Measurements from ENCODE around the gene IQSEC1. TPM values are rescaled to one million over a fixed set of nuclear protein-coding genes. Genes with fewer than 3 reads are reported as not detected.
A peak's percentile ranks its signal among the peaks of the same experiment; 100 is the strongest.

The IQSEC1 gene
- polyA plus RNA-seq, 4 donors = 27.2 to 45.5 (median 34.7) TPM

DNA sequence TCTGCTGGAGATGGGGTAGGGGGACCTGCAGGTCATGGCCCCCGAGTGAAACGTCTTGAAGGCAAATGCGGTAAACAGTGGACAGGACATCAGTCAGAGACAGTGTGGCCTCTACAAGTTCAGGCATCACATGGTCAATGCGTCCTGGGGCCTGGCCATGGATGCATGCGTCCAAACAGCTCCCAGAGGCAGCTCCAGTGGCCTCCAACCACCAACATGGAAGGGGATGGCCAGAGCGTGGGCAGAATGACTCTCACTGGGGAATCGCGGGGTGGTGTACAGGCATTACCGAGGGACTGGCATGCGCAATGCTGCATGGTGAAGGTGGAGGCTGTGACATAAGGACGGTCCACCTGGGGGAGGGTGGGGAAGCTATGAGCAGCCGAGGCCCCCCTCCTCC, 35.6 kb upstream of the IQSEC1 start:
- DNase-seq (ENCODE audit: low read depth in 4 of 4, low spot score in 3 of 4) = no peak

DNA sequence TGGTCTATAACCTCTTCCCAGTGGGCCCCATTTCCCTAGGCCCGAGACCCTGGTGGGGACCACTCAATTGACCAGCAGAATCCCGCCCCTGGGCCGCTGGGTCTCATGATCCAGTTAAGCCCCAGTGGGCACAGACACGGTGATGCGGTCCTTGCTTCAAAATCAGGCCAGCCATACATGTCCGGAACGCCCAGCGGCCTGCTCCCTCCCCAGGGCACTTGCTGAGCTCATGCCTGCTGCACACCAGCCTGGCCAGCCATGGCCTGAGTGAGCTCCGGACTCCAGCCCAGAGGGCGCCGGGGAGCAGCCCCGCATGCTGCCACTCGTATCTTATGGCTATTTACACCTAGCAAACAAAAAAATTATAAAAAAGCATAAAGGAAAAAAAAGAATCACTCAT, 34.4 kb upstream of the IQSEC1 start:
- DNase-seq (ENCODE audit: low read depth in 4 of 4, low spot score in 3 of 4) = no peak

DNA sequence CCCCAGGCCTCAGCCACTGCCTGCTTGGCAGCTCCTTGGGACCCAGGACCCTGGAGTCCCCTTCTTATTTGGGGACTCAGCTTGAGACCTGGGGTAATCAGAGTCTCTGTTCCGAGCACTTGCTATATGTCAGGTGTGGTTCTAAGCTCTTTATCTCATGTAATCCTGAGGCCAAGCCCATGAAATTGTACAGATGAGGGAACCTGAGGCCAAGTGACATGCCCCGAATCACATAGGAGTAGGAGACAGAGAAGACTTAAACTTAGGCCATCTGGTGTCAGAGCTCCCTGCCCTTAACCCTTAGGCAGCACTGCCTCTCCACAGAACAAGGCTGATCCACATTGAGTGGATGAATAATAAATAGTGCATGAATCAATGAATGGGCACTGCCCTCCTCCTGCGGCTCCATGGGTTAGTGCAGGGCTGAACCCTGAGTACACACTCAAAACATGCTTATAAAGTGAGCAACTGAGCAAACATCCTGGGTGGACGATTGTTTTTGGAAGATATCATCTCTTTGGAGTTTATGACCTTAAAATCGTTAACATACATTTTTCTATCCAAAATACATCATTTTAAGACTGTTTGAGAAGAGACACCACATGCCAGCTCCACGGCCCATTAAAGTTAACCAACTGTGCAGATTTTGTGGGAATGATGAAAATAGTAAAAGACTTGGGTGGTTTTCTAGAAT, 33.2 kb upstream of the IQSEC1 start:
- DNase-seq (ENCODE audit: low read depth in 4 of 4, low spot score in 3 of 4) = no peak

DNA sequence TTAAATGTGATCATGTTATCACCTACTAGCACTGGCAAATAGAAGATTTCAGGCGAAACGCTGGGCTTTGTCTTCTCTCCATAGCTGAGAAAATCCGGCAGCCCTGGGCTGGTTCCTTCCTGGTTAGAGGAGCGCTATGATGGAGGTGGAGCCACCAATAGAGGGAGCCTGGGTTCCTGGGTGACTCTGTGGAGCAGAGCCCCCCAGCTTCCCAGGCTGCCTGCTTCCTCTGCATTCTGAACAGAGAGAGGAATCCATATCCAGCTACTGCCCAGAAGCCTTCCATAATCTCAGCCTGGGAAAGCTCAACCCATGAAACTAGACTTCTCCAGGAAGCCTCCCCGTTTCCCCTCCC, 32.6 kb upstream of the IQSEC1 start:
- DNase-seq (ENCODE audit: low read depth in 4 of 4, low spot score in 3 of 4) = no peak

DNA sequence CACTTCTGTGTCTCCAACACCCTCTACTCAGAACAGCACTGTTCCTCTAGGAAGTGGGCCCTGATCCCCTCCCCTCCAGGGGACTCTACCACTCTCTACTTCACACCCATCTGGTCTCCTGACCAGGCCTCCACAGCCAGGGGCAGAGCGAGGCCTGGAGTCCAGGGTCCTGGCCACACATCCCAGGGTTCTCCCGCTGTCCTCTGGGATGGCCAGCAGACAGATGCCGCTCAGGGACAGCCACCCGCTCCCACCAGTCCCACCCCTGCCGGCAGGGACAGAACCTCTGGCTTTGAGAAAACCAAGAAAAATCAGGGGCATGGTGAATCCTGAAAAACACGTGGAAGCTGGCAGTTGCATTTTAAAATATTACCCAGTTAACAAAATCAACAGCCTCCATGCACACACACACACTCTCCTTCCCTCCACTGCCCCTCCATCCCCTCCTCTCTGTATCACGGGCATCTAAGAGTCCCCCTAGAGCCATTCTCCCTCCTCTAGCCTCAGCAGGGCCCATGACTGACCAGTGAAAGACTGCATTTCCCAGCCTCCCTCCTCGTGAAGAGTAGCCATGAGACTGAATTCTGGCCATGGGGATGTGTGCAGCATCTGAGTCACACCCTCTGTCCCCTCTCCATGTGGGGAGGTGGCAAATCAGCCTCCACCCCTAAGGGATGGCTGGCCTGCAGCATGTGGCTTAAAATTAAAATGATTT, 32.1 kb upstream of the IQSEC1 start:
- no peak for DNase-seq (ENCODE audit: low read depth in 4 of 4, low spot score in 3 of 4)

DNA sequence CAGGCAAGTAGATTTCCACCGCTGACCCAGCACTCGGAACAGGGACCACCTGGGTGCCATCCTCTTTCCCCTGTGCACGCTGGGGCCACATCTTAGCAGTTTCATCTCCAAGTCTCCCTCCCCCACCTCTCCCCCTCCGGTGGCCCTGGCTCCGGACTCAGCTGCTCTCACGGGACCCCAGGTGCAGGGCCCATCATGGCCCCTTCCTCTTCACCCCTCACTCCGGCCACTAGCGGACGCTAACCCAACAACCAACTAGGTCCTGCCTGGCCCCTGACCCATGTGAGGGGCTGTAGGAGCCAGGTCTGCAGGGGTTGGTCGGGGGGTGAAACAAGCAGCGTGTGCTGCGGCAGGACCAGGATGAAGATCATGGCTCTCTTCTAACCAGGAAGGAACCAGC, 31.3 kb upstream of the IQSEC1 start:
- no peak for DNase-seq (ENCODE audit: low read depth in 4 of 4, low spot score in 3 of 4)

DNA sequence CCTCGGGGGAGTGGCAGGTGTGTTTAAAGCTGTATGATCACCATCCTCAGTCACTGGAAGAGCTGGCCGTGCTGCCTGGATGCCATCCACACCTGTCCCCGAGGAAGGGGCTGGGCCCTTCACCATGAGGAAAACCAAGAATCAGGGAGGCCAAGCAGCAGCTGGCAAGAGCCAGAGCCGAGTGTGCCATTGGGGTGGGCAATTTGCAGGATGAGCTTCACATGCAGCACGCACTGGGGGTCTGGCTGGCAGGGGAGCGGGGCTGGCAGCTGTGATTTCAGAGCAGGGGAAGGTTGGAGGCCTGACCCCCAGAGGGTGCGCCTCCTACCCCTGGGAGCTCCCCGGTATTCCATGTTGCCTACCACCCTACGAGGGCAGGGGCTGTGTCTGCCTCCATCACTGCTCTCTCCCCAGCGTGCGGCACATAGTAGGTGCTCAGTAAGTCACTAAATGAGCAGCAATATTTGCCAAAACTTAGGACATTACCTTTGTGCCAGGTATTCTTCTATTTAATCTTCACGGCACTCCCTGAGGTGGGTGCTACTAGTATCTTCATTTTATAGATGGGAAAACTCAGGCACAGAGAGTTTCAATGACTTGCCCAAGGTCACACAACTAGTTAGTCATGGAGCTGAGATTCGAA, 30.3 kb upstream of the IQSEC1 start:
- no peak for DNase-seq (ENCODE audit: low read depth in 4 of 4, low spot score in 3 of 4)

DNA sequence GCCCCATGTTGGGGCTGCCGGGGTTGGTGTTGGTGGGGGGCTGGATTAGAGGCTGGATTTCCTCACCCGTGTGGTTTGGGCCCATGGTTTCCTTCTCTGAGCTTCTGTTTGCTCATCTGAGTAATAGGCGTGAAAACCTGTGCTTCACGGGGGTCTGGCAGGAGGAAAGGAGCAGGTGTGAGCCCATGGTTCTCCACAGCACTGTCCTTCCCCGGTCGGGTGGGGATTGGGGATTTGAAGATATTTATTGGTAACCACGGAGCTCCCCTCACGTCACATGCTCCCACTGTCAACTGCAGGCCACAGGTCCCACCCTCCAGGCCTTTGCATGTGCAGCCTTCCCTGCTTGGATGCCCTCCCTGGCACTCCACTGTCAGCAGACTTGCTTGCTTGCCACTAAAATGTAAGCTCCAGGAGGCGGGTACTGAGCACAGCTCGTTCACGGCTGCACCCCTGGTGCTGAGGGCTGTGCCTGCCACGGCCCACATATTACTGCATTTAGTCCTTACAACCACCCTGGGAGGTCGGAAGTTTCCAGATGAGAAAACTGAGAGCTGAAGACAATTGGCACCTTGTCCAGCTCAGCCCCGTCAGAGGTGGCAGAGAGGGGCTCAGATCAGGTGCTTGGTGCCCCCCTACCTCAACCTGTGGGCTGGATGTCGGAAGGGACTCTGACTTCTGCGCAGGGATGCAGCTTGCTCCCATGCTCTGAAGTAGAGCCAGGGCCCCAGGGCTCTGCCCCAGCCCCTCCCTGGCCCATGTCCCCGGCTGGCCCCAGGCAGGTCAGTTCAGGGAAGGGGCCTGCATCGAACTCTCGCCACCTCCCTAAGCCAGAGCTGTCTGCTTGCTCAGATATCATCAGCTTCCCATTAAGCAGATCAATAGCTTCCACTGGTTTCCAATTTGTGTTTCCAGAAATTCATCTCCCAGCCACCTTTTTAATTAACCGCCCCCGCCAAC, 29.4 kb upstream of the IQSEC1 start:
- DNase-seq (ENCODE audit: low read depth in 4 of 4, low spot score in 3 of 4) = no peak

DNA sequence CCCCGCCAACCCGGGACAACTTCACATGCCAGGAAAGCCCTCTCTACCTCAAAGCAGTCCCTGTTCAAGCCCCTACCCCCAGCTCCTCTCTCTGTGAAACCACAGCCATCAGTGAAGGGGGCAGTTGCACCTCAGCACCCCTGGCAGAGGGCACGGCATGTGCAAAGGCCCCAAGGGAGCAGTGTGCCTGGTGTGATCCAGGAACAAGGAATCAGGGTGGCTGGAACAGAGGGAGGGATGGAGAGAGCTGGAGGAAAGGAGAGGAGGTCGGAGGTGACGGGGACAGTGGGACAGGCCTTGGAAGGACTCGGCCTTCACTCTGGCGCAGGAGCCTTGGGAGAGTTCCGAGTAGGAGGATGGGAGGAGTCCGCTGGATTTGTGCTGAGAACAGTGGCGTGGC, 26.5 kb upstream of the IQSEC1 start:
- DNase-seq (ENCODE audit: low read depth in 4 of 4, low spot score in 3 of 4) = no peak

DNA sequence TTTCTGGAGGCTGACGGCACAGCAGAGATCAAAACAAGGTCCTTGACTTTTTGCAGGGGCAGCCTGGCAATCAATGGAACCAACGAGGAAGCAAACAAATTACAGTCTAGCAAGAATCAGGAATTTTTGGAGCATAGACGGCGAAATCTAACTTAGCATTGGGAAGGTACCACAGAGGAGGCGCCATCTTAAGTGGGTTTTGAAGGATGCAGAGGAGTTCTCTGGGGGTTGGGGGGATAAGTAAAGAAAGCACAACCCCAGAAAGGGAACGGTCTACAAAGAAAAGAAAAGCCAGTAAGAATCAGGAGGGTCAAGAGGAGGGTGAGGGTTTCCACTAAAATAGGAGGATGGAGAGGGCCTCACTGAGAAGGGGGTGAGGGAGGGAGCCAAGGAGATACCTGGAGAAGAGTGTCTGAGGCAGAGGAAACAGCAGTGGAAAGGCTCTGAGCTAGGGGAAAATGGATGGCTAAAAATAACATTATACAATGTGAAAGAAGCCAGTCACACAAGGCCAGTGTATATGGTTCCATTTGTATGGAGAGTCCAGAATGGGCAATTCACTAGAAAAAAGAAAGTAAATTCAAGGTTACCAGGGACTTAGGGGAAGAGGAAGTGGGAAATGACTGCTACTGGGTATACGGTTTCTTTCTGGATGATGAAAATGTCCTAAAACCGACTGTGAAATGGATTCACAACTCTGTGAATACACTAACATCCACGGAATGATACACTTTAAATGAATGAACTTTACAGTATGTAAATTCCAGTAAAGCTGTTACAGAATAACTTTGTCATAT, 25.2 kb upstream of the IQSEC1 start:
- DNase-seq (ENCODE audit: low read depth in 4 of 4, low spot score in 3 of 4) = no peak

DNA sequence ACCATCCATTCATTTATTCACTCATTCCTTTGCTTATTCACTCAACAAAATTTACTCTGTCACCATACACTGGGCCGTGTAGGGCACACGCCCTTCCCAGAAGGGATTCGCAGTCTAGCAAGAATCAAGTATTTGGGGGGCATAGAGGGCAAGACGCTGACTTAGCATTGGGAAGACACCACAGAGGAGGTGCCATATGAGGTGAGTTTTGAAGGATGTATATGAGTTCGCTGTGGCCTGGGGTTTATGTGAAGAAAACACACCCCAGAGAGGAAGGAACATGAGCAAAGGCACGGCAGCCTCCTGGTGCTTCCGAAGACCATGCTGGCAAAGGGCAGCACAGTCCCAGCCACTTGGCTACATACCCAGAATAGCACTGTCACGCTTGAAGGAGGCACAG, 23.1 kb upstream of the IQSEC1 start:
- no peak for DNase-seq (ENCODE audit: low read depth in 4 of 4, low spot score in 3 of 4)

DNA sequence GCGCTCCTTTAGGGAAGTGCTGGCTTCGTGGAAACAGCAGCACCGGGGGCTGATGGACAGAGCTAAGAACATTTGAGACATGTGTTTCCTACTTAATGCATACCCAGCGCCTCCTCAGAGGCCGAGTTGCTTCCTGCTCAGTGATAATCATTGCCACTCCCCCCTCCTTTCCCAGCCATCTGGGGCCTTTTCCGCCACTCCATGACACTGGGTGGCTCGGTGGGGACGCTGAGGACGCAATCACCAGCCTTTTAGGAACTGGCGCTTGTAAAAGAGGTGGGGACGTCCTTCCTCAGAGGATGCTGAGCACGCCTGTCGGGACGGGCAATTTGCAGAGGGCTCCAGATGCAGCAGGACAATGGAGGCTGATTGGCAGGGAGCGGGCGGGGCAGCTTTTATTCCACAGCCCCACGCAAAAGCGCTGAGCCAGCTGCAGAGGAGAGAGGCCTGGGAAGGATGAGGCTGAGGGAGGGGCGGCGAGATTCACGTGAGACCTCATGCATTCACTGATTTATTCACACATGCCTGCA, 22.2 kb upstream of the IQSEC1 start:
- DNase-seq (ENCODE audit: low read depth in 4 of 4, low spot score in 3 of 4) = no peak

DNA sequence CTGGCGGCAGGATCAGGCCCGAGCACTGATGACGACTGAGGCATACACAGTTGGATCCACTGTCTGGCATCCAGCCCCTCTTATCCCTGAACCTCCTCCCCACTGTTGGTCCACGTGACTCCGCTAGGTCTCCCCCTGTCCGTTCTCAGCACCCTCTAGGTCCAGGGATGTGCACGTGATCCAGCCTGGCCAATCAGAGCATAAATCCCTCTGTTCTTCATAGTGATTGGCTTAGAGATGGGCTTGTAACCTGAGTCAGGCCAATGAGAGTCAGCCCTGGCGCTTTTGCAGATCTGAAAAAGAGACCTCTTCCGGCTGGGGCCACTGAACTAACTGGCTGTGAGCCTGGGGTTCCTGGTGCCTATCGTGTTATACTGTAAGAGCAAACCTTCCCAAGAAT, 20.5 kb upstream of the IQSEC1 start:
- no peak for DNase-seq (ENCODE audit: low read depth in 4 of 4, low spot score in 3 of 4)

DNA sequence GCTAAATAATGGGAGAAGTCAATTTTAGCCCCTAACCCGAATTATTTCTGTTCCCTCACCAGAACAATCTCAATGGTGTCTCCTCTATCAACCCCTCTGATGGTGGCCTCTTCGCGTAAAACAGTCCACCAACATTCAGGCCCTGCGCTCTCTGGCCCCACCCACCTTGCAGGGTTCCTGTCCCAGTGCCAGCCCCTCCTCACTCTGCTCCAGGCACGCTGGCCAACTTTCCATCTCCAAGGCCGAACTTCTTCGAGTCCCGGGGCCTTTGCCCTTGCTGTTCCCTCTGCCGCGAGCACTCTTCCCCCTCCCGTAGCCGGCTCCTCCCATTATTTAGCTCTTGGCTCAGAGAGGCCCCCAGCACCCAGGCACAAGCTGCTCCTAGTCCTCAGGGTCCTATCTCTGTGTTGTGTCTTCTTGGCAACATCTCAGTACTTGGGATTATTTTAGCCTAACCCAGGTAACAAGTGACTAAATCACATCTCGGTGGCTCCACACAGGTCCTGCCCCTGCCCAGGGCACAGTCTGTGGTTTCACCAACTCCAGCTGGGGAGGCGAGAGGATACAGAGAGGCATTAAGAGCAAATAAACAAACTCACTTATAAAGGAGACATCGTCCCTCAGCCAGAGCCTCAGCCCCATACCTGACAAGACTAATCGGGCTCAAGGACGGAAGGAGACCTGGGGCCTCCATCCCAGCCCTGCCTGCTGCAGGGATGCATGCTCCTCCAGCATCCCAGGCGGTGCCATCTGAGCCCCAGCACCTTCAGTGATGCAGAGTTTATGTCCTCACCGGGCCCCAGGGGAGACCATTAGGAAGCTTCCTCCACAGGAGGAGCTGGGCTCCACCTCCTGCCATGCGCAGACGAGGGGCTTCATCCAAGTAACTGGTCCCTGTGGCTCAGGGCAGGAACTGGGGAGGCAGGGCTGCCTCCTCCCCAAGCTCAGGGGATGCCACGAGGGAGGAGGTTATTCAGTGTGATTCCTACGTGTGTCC, 19.7 kb upstream of the IQSEC1 start:
- DNase-seq (ENCODE audit: low read depth in 4 of 4, low spot score in 3 of 4) = no peak

DNA sequence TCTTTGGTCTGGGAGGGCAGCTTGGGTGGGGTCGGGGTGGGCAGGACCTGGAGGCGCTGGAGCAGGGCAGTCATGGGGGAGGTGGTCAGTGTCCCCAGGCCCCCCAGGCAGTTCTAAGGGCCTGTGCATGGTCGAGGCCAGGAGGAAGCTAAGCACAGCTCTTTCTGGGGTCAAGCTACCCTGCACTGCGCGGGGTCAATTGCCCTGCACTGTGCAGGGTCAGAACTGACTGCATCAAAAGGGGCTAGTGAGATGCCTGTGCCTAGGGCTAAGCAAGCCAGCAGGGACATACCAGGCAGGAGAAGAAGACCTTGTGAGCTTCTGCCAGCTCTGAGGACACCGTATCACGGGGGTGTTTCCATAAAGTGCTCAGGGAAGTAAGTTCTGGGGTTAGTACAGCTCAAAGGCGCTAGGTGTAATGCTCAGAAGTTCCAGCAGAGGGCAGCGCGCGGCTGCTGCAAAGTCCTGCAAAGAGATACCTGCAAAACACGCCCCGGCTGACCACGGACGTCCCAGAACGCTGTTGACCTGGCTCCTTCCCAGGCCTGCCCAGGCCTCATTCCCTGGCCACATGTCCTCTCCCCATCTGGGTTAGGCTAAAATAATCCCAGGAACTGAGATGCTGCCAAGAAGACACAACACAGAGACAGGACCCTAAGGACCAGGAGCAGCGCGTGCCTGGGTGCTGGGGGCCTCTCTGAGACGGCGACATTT, 18.8 kb upstream of the IQSEC1 start:
- peak in 2 of 4 donors; percentile 46 to 49 for DNase-seq (ENCODE audit: low read depth in 4 of 4, low spot score in 3 of 4)

DNA sequence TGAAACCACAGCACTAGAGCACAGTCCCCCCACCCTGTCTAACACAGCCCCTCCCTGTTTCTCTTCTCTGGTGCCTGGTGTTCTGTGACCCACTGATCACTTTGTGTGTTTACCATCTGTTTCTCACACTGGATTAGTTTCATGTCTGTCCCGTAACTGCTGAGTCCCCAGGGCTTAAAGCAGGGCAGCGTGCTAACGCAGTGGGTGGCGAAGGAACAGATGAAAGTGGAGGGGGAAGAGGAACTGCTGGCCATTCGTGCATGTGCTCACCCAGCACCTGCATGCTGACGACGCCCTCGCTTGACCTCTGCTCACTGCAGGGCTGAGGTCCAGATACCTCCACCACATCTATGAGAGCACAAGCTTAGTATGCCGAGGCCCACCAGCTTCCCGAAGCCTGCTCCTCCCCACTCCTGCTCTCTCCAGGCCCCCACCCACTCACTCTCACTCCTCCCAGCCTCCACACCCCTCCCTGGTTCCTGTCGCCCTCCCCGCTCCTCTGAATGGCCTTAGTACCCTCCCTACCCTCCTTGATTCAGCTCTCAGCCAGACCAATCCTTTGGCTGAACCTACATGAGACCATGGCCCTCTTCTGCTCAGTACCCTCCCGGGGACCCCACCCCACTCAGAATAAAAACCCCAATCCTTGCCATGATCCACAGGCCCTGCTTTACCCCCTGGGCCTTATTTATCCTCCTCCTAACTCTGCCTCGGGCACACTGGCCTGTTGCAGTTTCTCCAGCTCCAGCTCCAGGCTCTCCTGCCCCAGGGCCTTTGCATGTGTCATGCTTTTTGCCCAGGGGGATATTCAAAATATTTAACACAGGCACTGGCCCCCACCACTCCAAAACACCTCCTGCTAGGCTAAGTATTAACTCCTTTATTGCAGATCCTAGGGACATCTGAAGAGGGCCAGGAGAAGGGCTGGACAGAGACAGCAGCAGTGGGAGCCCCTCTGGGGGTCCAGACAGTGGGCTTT, 15.1 kb upstream of the IQSEC1 start:
- DNase-seq (ENCODE audit: low read depth in 4 of 4, low spot score in 3 of 4) = no peak

Measured in left renal pelvis (tissue), 4 donors.